Endometrial microvascular endothelial cells (primary cell): ENCODE results near the gene LONP1. TPM values are rescaled to one million over a fixed set of nuclear protein-coding genes. Genes with fewer than 3 reads are reported as not detected.
"Not testable (repeated sequence)": the region's sequence is repeated elsewhere in the genome, so short reads cannot be mapped to it uniquely, and the experiment has no call there.

Source experiments
- in situ Hi-C: cut with HindIII; loops from 2 replicates; pipeline ENCODE4 v1.10.0; 2017; ENCODE audit warnings: low sequenced_read_pairs, low pct_unique_long_range_greater_than_20kb; ENCODE audit errors: inconsistent ontology term
- total RNA-seq: library from RNA; depleted of rRNA; stranded (reverse); fragments of >200 nt; gene quantifications from one replicate; pipeline ENCODE4 v1.2.3, GENCODE V29; 2015; ENCODE audit errors: inconsistent ontology term

Gene LONP1
- total RNA-seq, 1 donor from 2014 or later, result 95.7 TPM

DNA sequence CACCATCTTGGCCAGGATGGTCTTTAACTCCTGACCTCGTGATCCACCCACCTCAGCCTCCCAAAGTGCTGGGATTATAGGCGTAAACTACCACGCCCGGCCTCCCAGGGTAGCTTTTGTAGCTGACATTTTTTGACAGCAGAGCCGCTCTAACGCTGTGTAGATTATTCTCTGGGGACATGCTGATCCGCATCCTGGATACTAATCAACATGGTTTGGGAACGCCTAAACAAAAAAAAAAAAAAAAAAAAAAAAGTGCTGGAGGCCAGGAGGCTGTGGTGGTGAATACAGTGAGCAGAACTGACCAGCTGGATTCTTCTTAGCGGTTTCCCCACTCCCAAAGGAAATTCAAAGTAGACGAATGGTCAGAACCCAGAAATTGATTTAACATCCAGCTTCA, 5.1 kb downstream of the LONP1 start:
- in situ Hi-C loops, result no loop called here

- in situ Hi-C loops, result no loop called here
Observed at GRCh38 chr19:5713228-5713627, 6.7 kb downstream of the LONP1 start.

DNA sequence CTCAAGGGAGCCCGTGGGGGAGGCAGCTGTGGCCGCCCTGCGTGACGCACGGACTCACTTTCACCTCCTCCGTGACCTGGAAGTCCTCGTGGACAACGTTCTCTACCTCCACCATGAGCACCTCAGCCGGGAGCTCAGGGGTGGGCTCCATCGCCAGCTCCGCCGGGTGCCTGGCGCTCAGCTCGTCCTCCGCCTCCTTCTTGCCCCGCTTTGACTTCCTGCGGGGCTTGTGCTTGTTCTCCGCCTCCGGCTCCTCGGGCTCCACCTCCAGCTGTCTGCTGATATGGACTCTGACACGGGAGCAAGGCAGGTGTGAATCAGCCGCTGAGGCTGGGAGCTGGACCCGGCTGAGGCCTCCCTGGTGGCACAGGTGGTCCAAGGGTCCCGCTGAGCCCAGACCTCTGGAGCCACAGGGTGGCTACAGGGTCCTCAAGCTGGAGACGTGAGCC, 8.2 kb downstream of the LONP1 start:
- in situ Hi-C loops, result no loop called here

- in situ Hi-C loops, result no loop called here
Observed at GRCh38 chr19:5711025-5711424, 8.9 kb downstream of the LONP1 start.

DNA sequence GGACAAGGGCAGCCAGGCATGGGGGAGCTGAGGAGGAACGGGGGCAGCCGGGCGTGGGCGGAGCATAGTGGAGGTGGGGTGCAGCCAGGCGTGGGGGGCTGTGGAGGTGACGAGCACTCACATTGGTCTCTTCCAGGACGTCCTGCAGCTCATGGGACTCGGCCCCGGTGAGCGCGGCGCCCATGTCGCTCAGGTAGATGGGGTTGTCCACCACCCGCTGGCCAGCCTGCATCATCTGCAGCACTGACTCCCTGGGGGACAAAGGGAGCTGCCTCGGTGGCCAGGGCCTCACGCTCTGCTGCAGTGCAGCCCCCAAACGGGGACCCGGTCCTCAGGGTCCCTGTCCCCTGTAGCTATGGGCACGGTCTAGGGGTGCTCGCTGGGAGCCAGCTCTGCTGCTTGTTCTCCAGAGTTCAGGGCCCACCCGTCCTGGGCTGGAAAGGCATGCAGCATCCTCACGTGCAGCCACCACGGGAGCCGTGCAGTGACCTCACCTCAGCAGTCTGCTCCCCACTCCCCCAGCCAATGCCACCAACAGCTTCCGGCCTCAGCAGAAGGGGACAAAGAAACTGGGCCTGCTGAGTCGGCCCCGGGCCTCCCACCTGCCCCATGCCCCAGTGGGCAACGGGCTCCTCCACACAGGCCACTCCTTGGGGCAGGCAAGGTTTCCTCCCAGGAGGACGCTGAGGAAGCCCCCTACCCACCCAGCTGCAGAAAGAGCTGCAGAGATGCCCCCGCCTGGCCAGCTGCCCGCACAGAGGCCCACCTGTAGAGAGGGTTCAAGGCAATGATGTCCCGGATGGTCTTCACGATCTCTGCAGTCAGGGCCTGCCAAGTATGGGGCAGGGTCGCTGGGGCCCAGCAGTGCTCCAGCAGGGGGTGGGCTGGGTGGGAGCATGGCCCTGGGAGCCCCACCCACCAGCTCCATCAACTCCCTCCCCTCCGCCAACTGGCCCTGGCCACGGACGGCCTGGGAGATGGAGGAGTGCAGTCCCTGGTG, 12.1 kb downstream of the LONP1 start:
- in situ Hi-C loops, result no loop called here

- in situ Hi-C loops, result no loop called here
Observed at GRCh38 chr19:5706876-5707573, 12.9 kb downstream of the LONP1 start.

DNA sequence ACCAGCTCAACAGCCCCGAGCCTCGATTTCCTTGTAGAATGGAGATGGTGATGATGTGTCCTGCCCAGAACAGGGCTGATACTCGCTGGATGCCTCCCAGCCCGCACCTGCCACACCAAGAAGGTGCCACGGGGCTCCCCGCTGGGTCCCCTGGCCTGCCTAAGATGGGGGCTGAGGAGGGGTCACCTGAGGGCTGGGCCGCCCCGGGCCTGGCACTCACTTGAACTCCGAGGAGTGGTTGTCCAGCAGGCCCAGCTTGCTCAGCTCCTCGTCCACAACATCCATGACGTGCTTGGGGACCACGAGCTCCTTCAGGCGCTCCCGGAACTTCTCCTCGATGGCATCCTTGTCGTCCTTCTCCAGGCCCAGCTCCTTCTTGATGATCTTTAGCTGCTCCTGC, 14.4 kb downstream of the LONP1 start:
- in situ Hi-C loops, result no loop called here

GRCh38 chr19:5703819-5704818, 15.8 kb downstream of the LONP1 start:
- in situ Hi-C loops, result no loop called here

DNA sequence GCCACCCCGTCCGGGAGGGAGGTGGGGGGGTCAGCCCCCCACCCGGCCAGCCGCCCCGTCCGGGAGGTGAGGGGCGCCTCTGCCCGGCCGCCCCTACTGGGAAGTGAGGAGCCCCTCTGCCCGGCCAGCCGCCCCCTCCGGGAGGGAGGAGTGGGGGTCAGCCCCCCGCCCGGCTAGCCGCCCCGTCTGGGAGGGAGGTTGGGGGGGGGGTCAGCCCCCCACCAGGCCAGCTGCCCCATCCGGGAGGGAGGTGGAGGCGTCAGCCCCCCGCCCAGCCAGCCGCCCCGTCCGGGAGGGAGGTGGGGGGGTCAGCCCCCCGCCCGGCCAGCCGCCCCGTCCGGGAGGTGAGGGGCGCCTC, 17.9 kb downstream of the LONP1 start:
- in situ Hi-C loops, result not testable (repeated sequence)

DNA sequence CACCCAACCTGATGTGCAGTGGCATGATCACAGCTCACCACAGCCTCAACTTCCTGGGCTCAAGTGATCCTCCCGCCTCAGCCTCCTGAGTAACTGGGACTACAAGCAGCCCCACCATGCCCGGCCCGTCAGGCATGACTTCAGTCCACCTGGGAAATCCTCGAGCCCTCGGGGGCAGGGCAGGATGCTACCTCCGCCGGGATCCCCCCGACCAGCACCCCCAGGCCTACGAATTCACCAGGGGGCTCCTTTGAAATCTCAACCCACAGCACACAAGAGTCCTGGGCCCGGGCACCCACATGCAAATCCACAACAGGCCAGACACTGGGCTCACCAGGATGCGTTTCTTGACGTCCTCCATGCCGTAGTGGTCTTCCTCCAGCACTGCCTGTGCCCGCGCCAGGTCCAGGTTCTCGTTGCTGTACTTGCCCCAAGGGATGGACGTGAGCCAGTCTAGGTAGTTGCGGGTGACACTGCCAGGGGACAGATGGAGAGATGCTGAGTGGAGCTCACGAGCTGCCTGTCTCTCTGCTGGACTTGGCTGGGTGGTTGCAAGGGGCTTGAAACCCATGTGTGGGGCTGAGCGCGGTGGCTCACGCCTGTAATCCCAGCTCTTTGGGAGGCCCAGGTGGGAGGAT, 19.4 kb downstream of the LONP1 start:
- in situ Hi-C loops, result no loop called here

DNA sequence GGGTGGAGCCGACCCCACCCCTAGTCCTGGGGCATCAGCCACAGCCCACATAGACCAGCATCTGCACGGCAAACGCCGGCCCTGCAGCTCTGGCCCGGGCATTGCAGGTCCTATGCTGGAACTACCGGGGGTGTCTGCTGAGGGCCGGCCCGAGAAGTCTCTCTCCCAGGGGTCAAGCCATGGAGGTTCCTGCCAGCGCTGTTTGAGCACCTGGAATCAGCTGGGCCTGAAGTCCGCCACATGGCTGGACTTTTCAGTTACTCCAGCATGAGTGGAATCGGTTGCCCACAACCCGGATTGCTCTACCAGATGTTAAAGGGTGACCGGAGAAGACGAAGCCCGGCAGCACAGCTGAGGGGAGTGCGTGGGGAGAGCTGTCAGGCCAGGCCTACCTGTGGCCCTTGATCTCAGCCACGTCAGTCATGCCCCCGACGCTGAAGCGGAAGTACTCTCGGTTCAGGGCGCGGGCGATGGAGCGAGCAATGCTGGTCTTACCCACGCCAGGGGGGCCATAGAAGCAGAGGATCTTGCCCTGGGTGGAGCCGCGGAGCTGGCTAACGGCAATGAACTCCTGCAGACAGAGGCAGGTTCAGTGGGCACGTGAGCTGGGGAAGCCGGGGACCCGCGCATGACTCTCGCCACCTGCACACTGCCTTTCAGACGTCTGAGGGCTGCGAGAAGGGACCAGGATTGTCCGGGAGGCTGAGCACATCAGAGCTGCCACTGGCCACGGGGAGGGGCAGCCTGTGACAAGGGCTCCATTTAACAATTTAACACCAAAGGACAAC, 21.1 kb downstream of the LONP1 start:
- in situ Hi-C loops, result no loop called here

GRCh38 chr19:5697890-5698634, 21.9 kb downstream of the LONP1 start:
- in situ Hi-C loops, result no loop called here

DNA sequence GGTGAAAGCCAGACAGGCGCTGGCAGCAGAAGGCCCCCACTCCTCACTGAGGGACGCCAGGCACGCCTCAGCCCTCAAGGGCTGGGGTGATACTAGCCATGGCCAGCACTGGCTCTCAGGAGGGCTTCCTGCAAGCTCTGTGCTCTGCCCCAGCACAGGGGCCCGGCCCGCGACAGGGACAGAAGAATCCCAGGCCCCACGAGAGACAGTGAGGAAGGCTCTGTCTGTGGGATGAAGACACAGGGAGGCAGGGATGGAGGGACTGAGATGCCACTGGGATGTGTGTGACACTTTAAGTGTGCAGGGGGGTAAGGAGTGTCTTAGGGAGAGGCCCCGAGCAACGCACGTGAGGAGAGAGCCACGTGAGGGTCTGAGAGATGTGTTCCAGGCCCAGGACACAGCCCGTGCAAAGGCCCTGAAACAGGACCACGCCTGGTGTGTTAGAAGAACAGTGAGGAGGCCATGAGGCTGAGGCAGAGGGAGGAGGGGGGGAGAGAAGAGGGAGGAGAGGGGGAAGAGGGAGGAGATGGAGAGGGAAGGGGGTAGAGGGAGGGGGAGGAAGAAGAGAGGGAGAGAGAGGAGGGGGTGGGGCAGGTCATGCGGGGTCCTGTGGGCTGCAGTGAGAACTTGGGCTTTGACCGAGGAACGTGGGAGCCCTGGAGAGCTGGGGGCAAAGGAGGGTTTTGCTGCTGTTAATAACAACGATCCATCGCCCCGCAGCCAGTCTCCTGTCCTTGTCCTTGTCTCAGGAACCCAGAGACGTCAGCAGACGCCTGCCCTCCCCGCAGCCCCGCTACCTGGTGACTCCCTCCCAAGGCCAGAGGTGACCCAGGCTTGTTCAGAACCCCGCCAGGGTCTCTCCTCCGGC, 22.7 kb downstream of the LONP1 start:
- in situ Hi-C loops, result no loop called here

GRCh38 chr19:5696196-5697021, 23.5 kb downstream of the LONP1 start:
- in situ Hi-C loops, result no loop called here

DNA sequence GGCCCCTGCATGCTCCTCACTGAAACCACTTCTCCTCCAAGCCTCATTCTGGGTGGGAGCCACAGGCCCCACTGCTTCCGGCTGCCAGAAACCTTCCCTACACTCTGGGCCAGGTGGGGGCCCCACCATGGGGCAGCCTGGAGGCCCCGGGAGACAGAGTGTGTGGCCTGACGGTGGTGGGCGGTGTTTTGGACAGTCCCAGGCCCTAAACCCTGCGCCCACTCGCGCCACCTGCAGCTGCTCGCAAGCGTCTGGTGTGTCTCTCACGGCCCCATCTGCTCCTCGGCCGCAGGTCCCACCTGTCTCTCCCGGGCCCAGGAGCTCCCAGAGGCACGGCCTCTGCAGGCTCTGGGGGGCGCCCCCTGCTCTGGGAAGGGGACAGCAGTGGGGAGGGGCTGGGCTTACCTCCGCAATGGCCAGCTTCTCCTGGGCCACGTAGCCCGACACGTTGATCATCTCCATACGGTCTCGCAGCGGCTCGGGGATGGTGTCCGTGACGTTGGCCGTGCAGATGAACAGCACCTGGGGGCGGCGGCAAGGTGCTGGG, 24.2 kb downstream of the LONP1 start:
- in situ Hi-C loops, result no loop called here
